ENCODE results near the gene SORCS1. TPM values are rescaled to one million over a fixed set of nuclear protein-coding genes. Genes with fewer than 3 reads are reported as not detected.

The SORCS1 gene
- total and polyA plus RNA-seq, 5 donors, result 1.2 to 4.5 (median 3.0) TPM

DNA sequence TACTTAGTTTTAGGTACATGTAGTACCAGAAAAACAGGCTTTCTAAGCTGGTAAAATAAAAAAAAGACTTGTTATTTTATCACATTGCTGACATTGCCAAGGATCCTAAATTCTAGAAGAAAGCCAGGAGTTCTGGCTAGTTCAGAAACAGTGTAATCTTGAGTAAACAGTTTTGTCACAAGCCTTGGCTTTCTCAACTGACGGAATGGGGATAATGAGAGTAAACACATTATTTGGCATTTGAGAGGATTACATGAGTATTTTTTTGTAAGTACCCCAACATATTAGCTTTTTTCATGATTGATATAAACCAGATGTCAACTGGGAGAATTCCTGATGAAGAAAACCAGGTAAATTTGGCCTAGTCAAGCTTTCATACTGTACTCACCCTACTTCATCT, 269.8 kb downstream of the SORCS1 start:
- intact Hi-C loops (cut with DNase I), result no loop called here
- H3K27me3 ChIP-seq (ENCODE audit: control insufficient read depth, insufficient read depth), result no peaks in the 10 kb centered on the region
- peak in 1 of 2 donors; percentile 73 for ATAC-seq
- no peak overlapping the region for H3K27ac ChIP-seq (ENCODE audit: low read length)
- no peaks in the 10 kb centered on the region for H3K4me1 ChIP-seq (ENCODE audit: control insufficient read depth, insufficient read depth, low read length)
- no peaks in the 10 kb centered on the region for H3K9me3 ChIP-seq (ENCODE audit: control insufficient read depth, low read length)
- no peak for DNase-seq
- WGBS, result 54% methylated on average over 1 of the region's 1 CpG
- H3K4me3 ChIP-seq (ENCODE audit: low read length), result no peak overlapping the region

DNA sequence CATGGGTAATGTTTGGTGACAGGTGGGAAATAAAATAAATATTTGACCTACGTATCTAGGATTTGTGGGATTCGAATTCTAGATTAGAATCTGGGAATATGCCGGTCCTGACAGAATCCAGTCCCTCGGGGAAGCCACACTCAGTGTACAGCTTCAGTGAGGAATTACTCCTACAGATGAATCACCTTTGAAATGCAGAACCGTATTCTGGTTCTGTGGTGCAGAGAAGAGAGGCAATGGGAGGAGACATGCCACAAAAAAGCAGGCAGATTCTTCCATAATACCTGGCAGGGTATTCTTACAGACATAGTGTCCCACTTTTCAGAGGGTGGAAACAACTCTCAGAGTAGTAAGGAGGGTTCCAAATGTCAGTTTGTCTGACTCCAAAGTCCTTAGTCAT, 286.9 kb downstream of the SORCS1 start:
- DNase-seq (no peak), ATAC-seq (no peak)
- intact Hi-C loops (cut with DNase I), result no loop called here
- Histone ChIP-seq H3K27ac (ENCODE audit: low read length) (no peak overlapping the region), H3K4me3 (ENCODE audit: low read length) (no peak overlapping the region), H3K9me3 (ENCODE audit: control insufficient read depth, low read length) (no peaks in the 10 kb centered on the region), H3K27me3 (ENCODE audit: control insufficient read depth, insufficient read depth) (no peaks in the 10 kb centered on the region), H3K4me1 (ENCODE audit: control insufficient read depth, insufficient read depth, low read length) (no peaks in the 10 kb centered on the region)
- WGBS, result 83% methylated on average over 5 of the region's 5 CpGs

DNA sequence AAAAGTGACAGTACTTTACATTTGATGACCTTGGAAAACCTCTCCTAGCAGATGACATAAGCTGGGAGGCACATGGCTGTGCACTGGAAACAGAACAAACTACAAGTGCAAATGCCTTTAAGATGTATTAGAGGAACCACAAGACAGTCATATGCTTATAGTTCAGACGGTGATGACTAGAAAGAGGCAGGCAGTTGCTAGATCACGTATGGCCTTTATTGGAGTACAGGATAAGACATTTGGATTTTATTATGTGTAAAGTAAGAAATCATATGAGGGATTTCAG, 290.0 kb downstream of the SORCS1 start:
- no peak overlapping the region for H3K27ac ChIP-seq (ENCODE audit: low read length)
- no peak overlapping the region for H3K4me3 ChIP-seq (ENCODE audit: low read length)
- ATAC-seq (no peak), DNase-seq (no peak)
- WGBS, result 82% methylated on average over 2 of the region's 2 CpGs
- H3K4me1 ChIP-seq (ENCODE audit: control insufficient read depth, insufficient read depth, low read length), result no peaks in the 10 kb centered on the region
- H3K27me3 ChIP-seq (ENCODE audit: control insufficient read depth, insufficient read depth), result no peaks in the 10 kb centered on the region
- intact Hi-C loops (cut with DNase I), result no loop called here
- H3K9me3 ChIP-seq (ENCODE audit: control insufficient read depth, low read length), result no peaks in the 10 kb centered on the region

DNA sequence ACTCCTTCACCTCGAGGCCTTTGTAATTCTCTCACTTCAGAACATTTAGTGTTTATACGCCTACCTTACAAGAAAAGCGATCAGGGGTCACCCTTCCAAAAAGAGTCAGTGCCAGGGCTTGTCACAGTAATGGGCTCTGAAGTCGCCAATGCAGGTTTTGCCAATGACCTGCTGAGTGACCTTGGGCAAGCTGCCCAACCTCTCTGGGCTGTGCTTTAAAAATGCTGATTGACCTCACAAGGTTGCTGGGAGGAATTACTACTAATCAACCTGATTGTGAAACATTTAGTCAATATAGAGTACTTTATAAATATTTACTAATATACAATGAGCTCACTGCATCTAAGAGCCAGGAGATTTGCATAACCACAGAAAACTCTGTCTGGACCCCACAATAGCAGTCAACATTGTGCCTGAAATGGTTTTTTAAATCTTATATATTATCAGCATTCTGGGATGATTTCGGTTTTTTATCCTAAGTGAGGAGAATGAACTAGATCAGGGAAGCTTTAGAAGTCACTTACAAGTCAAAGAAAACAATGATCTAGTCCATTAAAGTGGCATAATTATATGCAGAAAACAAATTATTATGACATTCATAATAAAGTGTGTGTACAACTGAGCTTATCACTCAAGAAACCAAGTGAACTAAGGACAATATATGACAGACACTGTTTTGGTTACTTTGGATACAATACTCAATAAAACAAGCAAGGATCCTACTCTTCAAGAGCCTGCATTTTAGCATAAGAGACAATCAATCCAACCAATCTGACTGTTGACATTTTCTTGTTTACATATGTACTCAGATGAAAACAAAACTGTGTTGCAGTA, 290.5 kb downstream of the SORCS1 start:
- ATAC-seq, result no peak
- 81% methylated on average over 5 of the region's 5 CpGs for WGBS
- Histone ChIP-seq H3K27ac (ENCODE audit: low read length) (no peak overlapping the region), H3K9me3 (ENCODE audit: control insufficient read depth, low read length) (no peaks in the 10 kb centered on the region), H3K27me3 (ENCODE audit: control insufficient read depth, insufficient read depth) (no peaks in the 10 kb centered on the region), H3K4me3 (ENCODE audit: low read length) (no peak overlapping the region), H3K4me1 (ENCODE audit: control insufficient read depth, insufficient read depth, low read length) (no peaks in the 10 kb centered on the region)
- DNase-seq, result no peak
- intact Hi-C loops (cut with DNase I), result no loop called here

DNA sequence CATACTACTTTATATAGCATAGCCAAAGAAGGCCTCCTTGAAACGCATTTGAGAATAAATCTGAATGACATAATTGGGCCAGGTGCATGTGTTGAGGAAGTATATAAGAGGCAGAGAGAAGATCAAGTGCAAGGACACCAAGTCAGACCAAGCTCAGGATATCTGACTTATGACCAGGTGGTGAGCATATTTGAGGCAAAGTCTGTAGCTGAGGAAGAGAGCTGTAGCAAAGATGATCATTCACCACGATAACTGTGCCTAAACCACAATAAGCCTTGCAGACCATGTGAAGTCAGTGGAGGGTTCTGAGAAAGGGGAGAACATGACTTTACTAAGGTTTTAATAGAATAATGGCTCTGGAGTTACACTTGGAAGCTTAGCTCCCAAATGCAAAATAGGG, 292.3 kb downstream of the SORCS1 start:
- DNase-seq, result no peak
- Histone ChIP-seq H3K4me1 (ENCODE audit: control insufficient read depth, insufficient read depth, low read length) (no peaks in the 10 kb centered on the region), H3K9me3 (ENCODE audit: control insufficient read depth, low read length) (no peaks in the 10 kb centered on the region), H3K27ac (ENCODE audit: low read length) (no peak overlapping the region), H3K27me3 (ENCODE audit: control insufficient read depth, insufficient read depth) (no peaks in the 10 kb centered on the region), H3K4me3 (ENCODE audit: low read length) (no peak overlapping the region)
- ATAC-seq, result no peak
- intact Hi-C loops (cut with DNase I), result no loop called here
- WGBS, result 75% methylated on average over 2 of the region's 2 CpGs

DNA sequence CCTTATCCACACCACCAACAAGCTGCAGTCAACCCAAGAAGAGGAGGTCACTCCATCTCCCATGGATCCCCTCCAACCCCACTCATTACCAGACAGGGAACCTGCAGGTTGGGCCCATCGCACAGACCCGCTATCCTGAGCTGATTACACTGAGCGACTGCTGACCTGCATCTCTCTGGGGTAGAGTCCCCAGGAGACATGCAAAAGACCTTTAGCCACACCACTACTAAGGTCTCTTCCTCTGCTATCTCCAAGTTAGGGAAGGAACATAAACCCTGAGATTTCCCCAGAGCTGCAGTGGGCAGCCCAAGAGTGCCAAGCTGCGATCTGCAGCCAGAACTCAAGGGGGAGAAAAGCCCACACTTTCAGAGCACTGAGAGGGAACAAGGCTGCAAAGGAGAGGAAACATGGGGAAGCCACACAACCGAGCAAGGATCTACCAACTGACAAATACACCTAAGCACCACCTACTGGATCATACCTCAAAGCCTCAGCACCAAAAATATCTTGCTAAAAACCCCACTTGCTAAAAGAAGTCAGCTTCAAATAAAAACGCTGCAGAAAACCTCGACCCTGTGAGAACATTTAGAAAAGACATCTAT, 298.2 kb downstream of the SORCS1 start:
- WGBS, result 83% methylated on average over 7 of the region's 7 CpGs
- H3K27me3 ChIP-seq (ENCODE audit: control insufficient read depth, insufficient read depth), result no peaks in the 10 kb centered on the region
- ATAC-seq, result no peak
- H3K27ac ChIP-seq (ENCODE audit: low read length), result no peak overlapping the region
- intact Hi-C loops (cut with DNase I), result no loop called here
- H3K4me3 ChIP-seq (ENCODE audit: low read length), result no peak overlapping the region
- peak in 1 of 3 donors; percentile 21 for DNase-seq
- H3K9me3 ChIP-seq (ENCODE audit: control insufficient read depth, low read length), result no peaks in the 10 kb centered on the region
- no peaks in the 10 kb centered on the region for H3K4me1 ChIP-seq (ENCODE audit: control insufficient read depth, insufficient read depth, low read length)

DNA sequence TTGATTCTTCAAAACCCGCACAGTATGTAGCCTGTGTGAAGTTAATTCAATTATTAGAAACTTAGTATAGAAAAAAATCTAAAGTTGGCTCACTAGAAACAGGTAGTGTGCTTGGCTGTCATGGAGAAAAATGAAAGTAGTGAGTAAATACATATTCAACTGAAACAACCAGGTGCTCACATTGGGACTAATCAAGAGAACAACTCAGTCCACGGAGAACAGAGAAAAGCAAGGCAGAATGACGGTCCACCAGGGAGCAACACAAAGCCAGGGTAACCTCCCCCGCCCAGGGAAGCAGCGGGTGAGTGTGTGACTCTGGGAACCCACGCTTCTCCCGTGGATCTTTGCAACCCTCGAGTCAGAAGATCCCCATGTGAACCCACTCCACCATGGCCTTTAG, 300.5 kb downstream of the SORCS1 start:
- DNase-seq, result no peak
- intact Hi-C loops (cut with DNase I), result no loop called here
- Histone ChIP-seq H3K27ac (ENCODE audit: low read length) (no peak overlapping the region), H3K4me3 (ENCODE audit: low read length) (no peak overlapping the region), H3K4me1 (ENCODE audit: control insufficient read depth, insufficient read depth, low read length) (no peaks in the 10 kb centered on the region), H3K27me3 (ENCODE audit: control insufficient read depth, insufficient read depth) (no peaks in the 10 kb centered on the region), H3K9me3 (ENCODE audit: control insufficient read depth, low read length) (no peaks in the 10 kb centered on the region)
- WGBS, result 87% methylated on average over 8 of the region's 8 CpGs
- no peak for ATAC-seq

DNA sequence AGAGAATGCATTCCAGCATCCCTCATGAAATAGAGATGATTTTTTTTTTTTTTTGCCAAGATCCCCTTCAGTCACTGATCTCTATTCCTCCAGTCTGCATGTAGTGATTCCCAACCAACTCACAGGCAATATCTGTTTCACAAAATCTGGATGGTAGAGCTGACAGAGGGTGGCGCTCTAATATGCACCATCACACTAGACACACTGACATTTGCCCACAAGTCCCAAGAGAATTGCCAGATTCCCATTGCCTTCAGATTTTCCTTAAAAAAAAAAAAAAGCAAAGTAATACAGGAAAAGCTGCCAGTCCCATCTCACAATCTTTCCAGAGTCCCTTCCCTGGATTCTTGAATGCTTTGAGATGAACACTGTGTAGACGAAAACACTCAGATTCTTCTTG, 301.0 kb downstream of the SORCS1 start:
- Histone ChIP-seq H3K27me3 (ENCODE audit: control insufficient read depth, insufficient read depth) (no peaks in the 10 kb centered on the region), H3K4me3 (ENCODE audit: low read length) (no peak overlapping the region), H3K27ac (ENCODE audit: low read length) (no peak overlapping the region), H3K4me1 (ENCODE audit: control insufficient read depth, insufficient read depth, low read length) (no peaks in the 10 kb centered on the region), H3K9me3 (ENCODE audit: control insufficient read depth, low read length) (no peaks in the 10 kb centered on the region)
- WGBS, result 47% methylated on average over 2 of the region's 2 CpGs
- DNase-seq (peak in 1 of 3 donors; percentile 30), ATAC-seq (no peak)
- intact Hi-C loops (cut with DNase I), result no loop called here

DNA sequence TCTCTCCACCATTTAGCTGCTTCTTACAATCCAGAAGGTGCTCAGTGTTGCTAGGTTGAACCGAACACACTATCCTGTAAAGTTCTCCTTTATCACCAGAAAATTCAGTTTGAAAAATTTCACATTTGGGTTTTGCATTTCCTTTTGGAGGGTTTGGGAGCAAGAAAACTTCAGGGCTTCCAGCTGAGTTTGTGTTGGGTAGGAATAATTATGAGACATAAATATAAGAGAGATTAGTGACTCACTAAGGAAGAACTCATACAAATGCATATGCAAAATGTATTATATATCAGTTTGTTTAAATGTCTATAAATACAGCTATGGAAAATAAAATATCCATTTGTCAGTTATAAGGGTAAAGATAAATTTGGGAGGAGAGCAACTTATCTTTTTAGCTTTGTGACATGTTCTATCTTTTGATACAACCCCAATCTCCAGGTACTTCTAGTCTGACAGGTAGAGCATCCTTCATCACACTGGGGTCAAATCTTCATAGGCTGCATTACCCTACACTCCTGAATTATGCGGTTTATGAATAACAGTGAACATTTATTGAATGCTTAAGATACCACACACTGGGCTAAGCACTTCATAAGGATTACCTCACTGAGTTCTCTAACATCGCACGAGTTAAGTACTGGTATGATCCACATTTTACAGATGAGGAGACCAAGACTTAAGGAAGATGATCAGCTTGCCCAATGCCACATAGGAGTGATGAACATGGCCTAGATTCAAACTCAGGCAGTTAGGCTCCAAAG, 304.4 kb downstream of the SORCS1 start:
- Histone ChIP-seq H3K4me3 (ENCODE audit: low read length) (no peak overlapping the region), H3K9me3 (ENCODE audit: control insufficient read depth, low read length) (no peaks in the 10 kb centered on the region), H3K27ac (ENCODE audit: low read length) (no peak overlapping the region), H3K27me3 (ENCODE audit: control insufficient read depth, insufficient read depth) (no peaks in the 10 kb centered on the region), H3K4me1 (ENCODE audit: control insufficient read depth, insufficient read depth, low read length) (no peaks in the 10 kb centered on the region)
- DNase-seq (no peak), ATAC-seq (no peak)
- intact Hi-C loops (cut with DNase I), result no loop called here
- WGBS, result 87% methylated on average over 4 of the region's 4 CpGs

DNA sequence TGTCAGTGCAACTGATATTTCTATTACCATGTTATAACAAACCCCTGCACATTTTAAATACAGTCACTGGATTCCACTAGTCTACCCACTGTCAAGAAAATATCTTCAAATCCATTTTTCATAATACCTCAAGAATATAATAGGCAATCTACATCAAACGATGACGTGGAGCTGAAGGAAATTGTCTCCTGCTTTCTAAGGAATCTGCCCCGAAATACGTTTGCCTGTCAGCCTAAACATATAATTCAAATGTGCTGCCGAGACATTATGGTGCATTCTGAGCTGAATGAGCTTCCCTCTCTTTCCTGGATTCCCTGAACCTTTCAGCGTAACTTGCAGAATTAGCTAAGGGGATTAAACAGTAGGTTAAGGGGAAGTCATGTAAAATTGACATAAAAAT, 306.8 kb downstream of the SORCS1 start:
- DNase-seq (no peak), ATAC-seq (no peak)
- Histone ChIP-seq H3K9me3 (ENCODE audit: control insufficient read depth, low read length) (no peaks in the 10 kb centered on the region), H3K4me1 (ENCODE audit: control insufficient read depth, insufficient read depth, low read length) (no peaks in the 10 kb centered on the region), H3K27ac (ENCODE audit: low read length) (no peak overlapping the region), H3K4me3 (ENCODE audit: low read length) (no peak overlapping the region), H3K27me3 (ENCODE audit: control insufficient read depth, insufficient read depth) (no peaks in the 10 kb centered on the region)
- intact Hi-C loops (cut with DNase I), result no loop called here
- 83% methylated on average over 6 of the region's 6 CpGs for WGBS

DNA sequence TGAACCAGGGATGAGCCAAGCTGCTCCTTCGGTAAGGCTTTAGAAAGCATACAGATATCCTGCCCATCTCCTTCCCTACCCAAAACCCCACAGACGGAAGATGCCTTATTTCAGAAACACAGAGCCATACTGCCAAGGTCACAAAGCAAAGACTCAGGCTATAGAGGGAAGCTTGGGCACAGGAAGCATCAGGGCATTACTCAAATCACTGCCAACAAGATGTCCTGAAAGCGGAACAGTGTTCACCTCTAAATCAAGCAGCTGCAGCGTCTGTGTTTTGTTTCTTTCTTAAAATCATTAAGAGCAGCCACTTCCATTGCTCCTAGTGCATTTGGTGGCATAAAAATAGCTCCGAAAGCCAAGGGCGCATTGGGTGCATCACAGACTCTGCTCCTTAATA, 307.3 kb downstream of the SORCS1 start:
- 80% methylated on average over 6 of the region's 6 CpGs for WGBS
- no peaks in the 10 kb centered on the region for H3K4me1 ChIP-seq (ENCODE audit: control insufficient read depth, insufficient read depth, low read length)
- no peak for DNase-seq
- ATAC-seq, result no peak
- H3K27ac ChIP-seq (ENCODE audit: low read length), result no peak overlapping the region
- intact Hi-C loops (cut with DNase I), result no loop called here
- H3K9me3 ChIP-seq (ENCODE audit: control insufficient read depth, low read length), result no peaks in the 10 kb centered on the region
- no peak overlapping the region for H3K4me3 ChIP-seq (ENCODE audit: low read length)
- H3K27me3 ChIP-seq (ENCODE audit: control insufficient read depth, insufficient read depth), result no peaks in the 10 kb centered on the region
